IMR-90 (cell line): ENCODE data around the gene GINS1. TPM values are rescaled to one million over a fixed set of nuclear protein-coding genes. Genes with fewer than 3 reads are reported as not detected.

Experiments
- ATAC-seq: fragments of 200-7000 bp; cut with Tn5 transposase; 2 replicates; pipeline ENCODE4 v1.9.1; 2020; ENCODE audit warnings: low read depth, mild to moderate bottlenecking, moderate library complexity
- BruUV-seq: library from RNA; stranded (reverse); fragments of 400-500 nt; replicated peaks from 2 replicates; lab custom pipeline; 2021; lab: Mats Ljungman, UMichigan
- CTCF ChIA-PET: fragments of 300-600 bp; formaldehyde crosslinking; extraction: SDS; loops from one replicate; lab custom pipeline; 2021; ENCODE audit warnings: antibody characterized with exemption; lab: Yijun Ruan, JAX
- POLR2A ChIA-PET: fragments of 300-600 bp; sonication (Branson Sonifier 250); formaldehyde crosslinking; loops from one replicate; lab custom pipeline; 2022; ENCODE audit warnings: antibody characterized with exemption; ENCODE audit not compliant: unreplicated experiment; lab: Charles Lee
- DNase-seq: peaks from one replicate; pipeline ENCODE4 v3.0.0; 2013
- H2AFZ ChIP-seq: replicated peaks from 2 replicates; pipeline ENCODE3; 2013; ENCODE audit warnings: low read length, mild to moderate bottlenecking; ENCODE audit not compliant: poor library complexity
- H2AK5ac ChIP-seq: 2 replicates; pipeline ENCODE4 v1.6.1; 2013; ENCODE audit warnings: low read depth, low read length, inconsistent platforms
- H2AK9ac ChIP-seq: replicated peaks from 2 replicates; pipeline ENCODE3; 2013; ENCODE audit warnings: mild to moderate bottlenecking, low read depth, low read length, moderate library complexity; ENCODE audit not compliant: poor library complexity
- H2BK120ac ChIP-seq: 2 replicates; pipeline ENCODE4 v1.6.1; 2013; ENCODE audit warnings: low read depth, low read length, inconsistent platforms
- H2BK15ac ChIP-seq: 3 replicates; pipeline ENCODE4 v1.6.1; 2013; ENCODE audit warnings: low read depth, low read length, inconsistent platforms
- H2BK20ac ChIP-seq: 2 replicates; pipeline ENCODE4 v1.6.1; 2013; ENCODE audit warnings: low read depth, mild to moderate bottlenecking, inconsistent platforms, low read length, moderate library complexity
- H2BK5ac ChIP-seq: 2 replicates; pipeline ENCODE4 v1.6.1; 2013; ENCODE audit warnings: mild to moderate bottlenecking, low read depth, low read length, inconsistent platforms; ENCODE audit not compliant: poor library complexity, severe bottlenecking
- H3K14ac ChIP-seq: replicated peaks from 2 replicates; pipeline ENCODE4 v1.6.1; 2013; ENCODE audit warnings: low read depth, low read length, inconsistent platforms
- H3K18ac ChIP-seq: 2 replicates; pipeline ENCODE4 v1.6.1; 2013; ENCODE audit warnings: low read depth, low read length, control low read depth
- H3K23ac ChIP-seq: 2 replicates; pipeline ENCODE4 v1.6.1; 2013; ENCODE audit warnings: low read depth, low read length, inconsistent platforms
- H3K27ac ChIP-seq: 2 replicates; pipeline ENCODE4 v1.5.1; 2013; ENCODE audit warnings: mild to moderate bottlenecking, control low read depth, low read length; ENCODE audit not compliant: insufficient read depth
- H3K27me3 ChIP-seq: 2 replicates; pipeline ENCODE4 v1.6.1; 2013; ENCODE audit warnings: low read length; ENCODE audit not compliant: control insufficient read depth, insufficient read depth
- H3K36me3 ChIP-seq: 2 replicates; pipeline ENCODE4 v1.6.1; 2013; ENCODE audit warnings: low read length, mixed read lengths; ENCODE audit not compliant: control insufficient read depth, insufficient read depth
- H3K4ac ChIP-seq: 2 replicates; pipeline ENCODE4 v1.6.1; 2013; ENCODE audit warnings: low read depth, low read length, inconsistent platforms
- H3K4me1 ChIP-seq: 2 replicates; pipeline ENCODE4 v1.6.1; 2013; ENCODE audit warnings: low read length, mixed read lengths; ENCODE audit not compliant: control insufficient read depth, insufficient read depth
- H3K4me2 ChIP-seq: 2 replicates; pipeline ENCODE4 v1.6.1; 2013; ENCODE audit warnings: low read depth, mild to moderate bottlenecking, control low read depth, low read length, moderate library complexity
- H3K4me3 ChIP-seq: 2 replicates; pipeline ENCODE4 v1.5.1; 2013; ENCODE audit warnings: low read depth, mild to moderate bottlenecking, control low read depth, low read length, moderate library complexity; ENCODE audit not compliant: insufficient read depth
- H3K56ac ChIP-seq: 2 replicates; pipeline ENCODE4 v1.6.1; 2013; ENCODE audit warnings: low read length, inconsistent platforms; ENCODE audit not compliant: insufficient read depth; ENCODE audit errors: extremely low read depth
- H3K79me1 ChIP-seq, 2 experiments: 2 replicates each; pipeline ENCODE4 v1.6.1; 2013; ENCODE audit warnings: low read length in 2 of 2, inconsistent platforms in 1 of 2, low read depth in 1 of 2
- H3K9ac ChIP-seq: 2 replicates; pipeline ENCODE4 v1.6.1; 2013; ENCODE audit warnings: low read depth, low read length, control low read depth
- H3K9me1 ChIP-seq: 2 replicates; pipeline ENCODE4 v1.6.1; 2013; ENCODE audit warnings: low read length, inconsistent platforms; ENCODE audit not compliant: insufficient read depth
- H3K9me3 ChIP-seq: 2 replicates; pipeline ENCODE4 v1.6.1; 2013; ENCODE audit warnings: low read length; ENCODE audit not compliant: control insufficient read depth, insufficient read depth
- H4K20me1 ChIP-seq: 2 replicates; pipeline ENCODE4 v1.6.1; 2013; ENCODE audit warnings: low read length, inconsistent platforms; ENCODE audit not compliant: insufficient read depth
- H4K5ac ChIP-seq: 2 replicates; pipeline ENCODE4 v1.6.1; 2013; ENCODE audit warnings: mild to moderate bottlenecking, low read depth, low read length, control low read depth
- H4K8ac ChIP-seq, 2 experiments: 2 replicates each; pipeline ENCODE4 v1.6.1; 2013; ENCODE audit warnings: low read depth in 2 of 2, low read length in 2 of 2, control low read depth in 1 of 2, inconsistent platforms in 1 of 2
- H4K91ac ChIP-seq: 2 replicates; pipeline ENCODE4 v1.6.1; 2013; ENCODE audit warnings: low read depth, low read length, inconsistent platforms; ENCODE audit not compliant: insufficient read depth
- CEBPB ChIP-seq: IDR thresholded peaks from 2 replicates; pipeline ENCODE4 v1.6.1; 2012; ENCODE audit warnings: low read depth, low read length, improper control_type of control experiment
- CHD1 ChIP-seq: IDR thresholded peaks from 2 replicates; pipeline ENCODE4 v1.6.1; 2012; ENCODE audit warnings: low read depth, low read length, improper control_type of control experiment
- CTCF ChIP-seq: conservative IDR thresholded peaks from 2 replicates; pipeline ENCODE4 v1.5.1; 2012; ENCODE audit warnings: mild to moderate bottlenecking, low read depth, low read length, improper control_type of control experiment
- MAZ ChIP-seq: IDR thresholded peaks from 2 replicates; pipeline ENCODE4 v1.6.1; 2012; ENCODE audit warnings: low read depth, mild to moderate bottlenecking, low read length, improper control_type of control experiment, moderate library complexity, borderline replicate concordance
- MXI1 ChIP-seq: IDR thresholded peaks from 2 replicates; pipeline ENCODE4 v1.6.1; 2012; ENCODE audit warnings: low read depth, mild to moderate bottlenecking, low read length, moderate library complexity, borderline replicate concordance
- POLR2A ChIP-seq: IDR thresholded peaks from 2 replicates; pipeline ENCODE4 v1.6.1; 2012; ENCODE audit warnings: mild to moderate bottlenecking, low read depth, low read length
- RCOR1 ChIP-seq: IDR thresholded peaks from 2 replicates; pipeline ENCODE4 v1.6.1; 2012; ENCODE audit warnings: mild to moderate bottlenecking, low read length, improper control_type of control experiment; ENCODE audit not compliant: insufficient replicate concordance
- RFX5 ChIP-seq: IDR thresholded peaks from 2 replicates; pipeline ENCODE4 v1.8.0; 2012; ENCODE audit warnings: low read depth, mild to moderate bottlenecking, low read length, moderate library complexity
- SMC3 ChIP-seq: fragments of 150-350 bp; IDR thresholded peaks from 2 replicates; pipeline ENCODE4 v1.6.1; 2016; ENCODE audit warnings: low read depth, mild to moderate bottlenecking, antibody characterized with exemption, low read length, moderate library complexity
- USF2 ChIP-seq: fragments of 150-350 bp; IDR thresholded peaks from 2 replicates; pipeline ENCODE4 v1.6.1; 2017; ENCODE audit warnings: mild to moderate bottlenecking, antibody characterized with exemption, low read length, low read depth
- WGBS, 2 experiments: methylation state at CpG; one replicate each; pipeline versions ENCODE4 v1.1.5 to v1.1.7; 2013; ENCODE audit warnings: missing lambda C conversion rate in 2 of 2; ENCODE audit not compliant: insufficient read length in 1 of 2; ENCODE audit errors: extremely low coverage in 2 of 2; 5-methylcytosine and 5-hydroxymethylcytosine counted together
- dilution Hi-C: fragments of 300-500 bp; cut with HindIII; formaldehyde crosslinking; loops from one replicate; pipeline ENCODE4 v1.14.3; 2018; ENCODE audit warnings: low sequenced_read_pairs; ENCODE audit not compliant: unreplicated experiment
- in situ Hi-C: fragments of 300-500 bp; cut with MboI; formaldehyde crosslinking; loops from 3 replicates; pipeline ENCODE4 v1.14.3; 2019; ENCODE audit warnings: low sequenced_read_pairs, inconsistent platforms, mixed read lengths
- intact Hi-C: fragments of 100-400 bp; cut with micrococcal nuclease; formaldehyde crosslinking; loops from 2 replicates; pipeline ENCODE4 v1.10.0; 2022
- polyA plus RNA-seq, 3 experiments: library from polyadenylated mRNA; depleted of rRNA; stranded (reverse); fragments of >200 nt; gene quantifications; 2 replicates each; pipeline ENCODE4 v1.2.3, GENCODE V29; 2012; ENCODE audit warnings: low replicate concordance in 1 of 3
- total RNA-seq: library from RNA; depleted of rRNA; stranded (reverse); fragments of >200 nt; gene quantifications from 2 replicates; pipeline ENCODE4 v1.2.3, GENCODE V29; 2012

Gene GINS1
- total and polyA plus RNA-seq, 2 of the 4 experiments (the other 2 are of a cell fraction), result 4.9 to 6.6 TPM

GRCh38 chr20:25460566-25461280 is 53.2 kb downstream of the GINS1 start:
- Histone ChIP-seq H3K9me1 (no peaks in the 10 kb centered on the region; the same call in 1 of the 2 replicates), H3K4me1 (no peaks in the 10 kb centered on the region), H2AK9ac (no peak overlapping the region), H2BK20ac (no peak overlapping the region), H3K27me3 (no peaks in the 10 kb centered on the region), H3K56ac (no peak overlapping the region), H2BK15ac (no peak overlapping the region), H2BK5ac (no peak overlapping the region), H3K79me1 (no peaks in the 10 kb centered on the region), H4K5ac (no peak overlapping the region), H4K91ac (no peak overlapping the region), H3K9ac (no peak overlapping the region), H2AFZ (no peak overlapping the region), H3K4me3 (no peak overlapping the region), H3K23ac (no peak overlapping the region), H3K4ac (no peak overlapping the region), H3K27ac (no peak overlapping the region), H3K9me3 (no peaks in the 10 kb centered on the region), H2AK5ac (no peak overlapping the region), H3K36me3 (peaks cover 27% of the 10 kb centered on the region), H3K14ac (no peak overlapping the region), H3K4me2 (no peak overlapping the region), H3K18ac (no peak overlapping the region), H2BK120ac (no peak overlapping the region), H4K20me1 (no peaks in the 10 kb centered on the region), H4K8ac (no peak overlapping the region)
- no TSS peak for BruUV-seq
- TF ChIP-seq MAZ, result no peak
- TF ChIP-seq CHD1, result no peak
- TF ChIP-seq POLR2A, result no peak
- TF ChIP-seq USF2, result no peak
- no peak for TF ChIP-seq CTCF
- TF ChIP-seq MXI1, result no peak
- no peak for TF ChIP-seq CEBPB
- no peak for TF ChIP-seq SMC3
- TF ChIP-seq RFX5, result no peak
- TF ChIP-seq RCOR1, result no peak
- CTCF ChIA-PET, result no interaction called here
- in situ Hi-C loops (no loop called here), dilution Hi-C loops (no loop called here), intact Hi-C loops (no loop called here)
- 92% methylated on average over 7 of the region's 19 CpGs; no CpG with 5 or more reads in 1 of the 2 experiments for WGBS, 2 experiments
- DNase-seq, result no peak
- no peak for ATAC-seq
- POLR2A ChIA-PET, result no interaction called here
